SJCRH30 (cell line): ENCODE measurements around the gene FBLN5. TPM values are rescaled to one million over a fixed set of nuclear protein-coding genes. Genes with fewer than 3 reads are reported as not detected.

Source experiments
- DNase-seq, 2 experiments: peaks; one replicate each; pipeline ENCODE4 v3.0.0-alpha.2; 2015 to 2020
- H3K27ac ChIP-seq: fragments of 250-450 bp; sonication (Bioruptor Pico); 2 replicates; pipeline ENCODE4 v1.5.1; 2020; ENCODE audit warnings: mild to moderate bottlenecking, moderate library complexity
- H3K27me3 ChIP-seq: fragments of 250-450 bp; sonication (Bioruptor Pico); 2 replicates; pipeline ENCODE4 v1.5.1; 2020; ENCODE audit warnings: mild to moderate bottlenecking, moderate library complexity
- H3K36me3 ChIP-seq: fragments of 250-450 bp; sonication (Bioruptor Pico); 2 replicates; pipeline ENCODE4 v1.5.1; 2020; ENCODE audit warnings: mild to moderate bottlenecking, moderate library complexity
- H3K4me1 ChIP-seq: fragments of 250-450 bp; sonication (Bioruptor Pico); 2 replicates; pipeline ENCODE4 v1.5.1; 2020; ENCODE audit warnings: mild to moderate bottlenecking, moderate library complexity
- H3K4me3 ChIP-seq: fragments of 250-450 bp; sonication (Bioruptor Pico); 2 replicates; pipeline ENCODE4 v1.5.1; 2020; ENCODE audit warnings: mild to moderate bottlenecking, moderate library complexity
- H3K9me3 ChIP-seq: fragments of 250-450 bp; sonication (Bioruptor Pico); replicated peaks from 2 replicates; pipeline ENCODE4 v1.5.1; 2020; ENCODE audit warnings: mild to moderate bottlenecking, moderate library complexity
- total RNA-seq: library from RNA; depleted of rRNA; stranded (reverse); fragments of >200 nt; shearing (Covaris generic); gene quantifications from 2 replicates; pipeline ENCODE4 v1.2.3, GENCODE V29; 2014; rRNA removed

Gene FBLN5
- total RNA-seq, 1 experiment from 2014 or later, result 29.6 TPM

- no peaks in the 10 kb centered on the region for H3K4me1 ChIP-seq
- no peak overlapping the region for H3K27ac ChIP-seq
- DNase-seq, result no peak
- H3K36me3 ChIP-seq, result no peaks in the 10 kb centered on the region
- no peak overlapping the region for H3K4me3 ChIP-seq
- no peaks in the 10 kb centered on the region for H3K9me3 ChIP-seq
- H3K27me3 ChIP-seq, result peaks cover 9% of the 10 kb centered on the region; the same call in 1 of the 2 replicates
These were observed 111.3 kb downstream of the FBLN5 start for GRCh38 chr14:91835920-91836843.

- Histone ChIP-seq H3K27me3 (peaks cover 9% of the 10 kb centered on the region; the same call in 1 of the 2 replicates), H3K27ac (no peak overlapping the region), H3K4me1 (no peaks in the 10 kb centered on the region; the same call in none of the 2 replicates), H3K36me3 (no peaks in the 10 kb centered on the region), H3K4me3 (no peak overlapping the region), H3K9me3 (no peaks in the 10 kb centered on the region)
- no peak for DNase-seq
These were observed 112.1 kb downstream of the FBLN5 start for GRCh38 chr14:91835197-91835919.

- H3K27ac ChIP-seq, result no peak overlapping the region
- H3K4me3 ChIP-seq, result no peak overlapping the region
- no peaks in the 10 kb centered on the region for H3K9me3 ChIP-seq
- no peak for DNase-seq
- H3K27me3 ChIP-seq, result peaks cover 9% of the 10 kb centered on the region; the same call in 1 of the 2 replicates
- H3K4me1 ChIP-seq, result peaks cover 3% of the 10 kb centered on the region
- no peaks in the 10 kb centered on the region for H3K36me3 ChIP-seq
These were observed 112.9 kb downstream of the FBLN5 start for GRCh38 chr14:91834571-91834970.

GRCh38 chr14:91831337-91831736, 116.2 kb downstream of the FBLN5 start:
- no peak for DNase-seq

GRCh38 chr14:91830777-91831176, 116.7 kb downstream of the FBLN5 start:
- DNase-seq, result peak in 1 of 2 experiments; percentile 14
- Histone ChIP-seq H3K36me3 (no peaks in the 10 kb centered on the region), H3K27ac (no peak overlapping the region), H3K4me1 (peaks cover 3% of the 10 kb centered on the region), H3K27me3 (peaks cover 9% of the 10 kb centered on the region; the same call in 1 of the 2 replicates), H3K4me3 (no peak overlapping the region), H3K9me3 (no peaks in the 10 kb centered on the region)

More at GRCh38 chr14:91831337-91831736, 116.2 kb downstream of the FBLN5 start:
- Histone ChIP-seq H3K4me3 (no peak overlapping the region), H3K27me3 (peaks cover 9% of the 10 kb centered on the region; the same call in 1 of the 2 replicates), H3K9me3 (no peaks in the 10 kb centered on the region), H3K36me3 (no peaks in the 10 kb centered on the region), H3K27ac (no peak overlapping the region), H3K4me1 (peaks cover 3% of the 10 kb centered on the region)

- H3K27me3 ChIP-seq, result peaks cover 3% of the 10 kb centered on the region; the same call in 1 of the 2 replicates
- H3K4me1 ChIP-seq, result peaks cover 3% of the 10 kb centered on the region
- DNase-seq, result no peak
- H3K9me3 ChIP-seq, result no peaks in the 10 kb centered on the region
- H3K27ac ChIP-seq, result no peak overlapping the region
- no peaks in the 10 kb centered on the region for H3K36me3 ChIP-seq
- no peak overlapping the region for H3K4me3 ChIP-seq
These were observed 118.0 kb downstream of the FBLN5 start for GRCh38 chr14:91829511-91829910.

- Histone ChIP-seq H3K4me1 (peaks cover 3% of the 10 kb centered on the region), H3K27me3 (no peaks in the 10 kb centered on the region; the same call in 1 of the 2 replicates), H3K9me3 (no peaks in the 10 kb centered on the region), H3K36me3 (no peaks in the 10 kb centered on the region), H3K4me3 (no peak overlapping the region), H3K27ac (no peak overlapping the region)
- no peak for DNase-seq
These were observed 119.7 kb downstream of the FBLN5 start for GRCh38 chr14:91827746-91828145.

Other genes with a start within 250 kb of the FBLN5 start
- gene CATSPERB, start 215.6 kb downstream of the FBLN5 start, total RNA-seq, result not detected in 2 replicates
- 0.26 and 0.41 TPM in 2 replicates for gene TC2N, start 80.2 kb downstream of the FBLN5 start, total RNA-seq
- 15.7 and 18.8 TPM in 2 replicates for gene TRIP11, start 92.4 kb upstream of the FBLN5 start, total RNA-seq
- 22.0 and 26.1 TPM in 2 replicates for gene ATXN3, start 158.9 kb upstream of the FBLN5 start, total RNA-seq
- 250 and 280 TPM in 2 replicates for gene NDUFB1, start 174.0 kb upstream of the FBLN5 start, total RNA-seq
- gene CPSF2, start 174.3 kb upstream of the FBLN5 start, total RNA-seq, result 50.7 and 66.6 TPM in 2 replicates